ENCODE data around the gene MTMR8. TPM values are rescaled to one million over a fixed set of nuclear protein-coding genes. Genes with fewer than 3 reads are reported as not detected.

The MTMR8 gene
- 7.2 TPM for total RNA-seq

GRCh38 chrX:64394874-64395567, at the start of gene MTMR8:
Gene MTMR8 (minus strand): TSS chrX:64395452. CDS start chrX:64395363, 89 bp downstream.

GRCh38 chrX:64230123-64230970, 164.9 kb downstream of the MTMR8 start, which contains the start of gene ASB12:
Gene ASB12 (minus strand): TSS chrX:64230607. CDS start chrX:64225650, 4,957 bp downstream.

Other genes starting within 250 kb of the MTMR8 start
- gene AMER1, start 189.7 kb downstream of the MTMR8 start, total RNA-seq: 11.3 TPM
- 0.46 TPM for gene ASB12, start 164.8 kb downstream of the MTMR8 start, total RNA-seq